ENCODE results near the gene DDX19B.
"Not testable (repeated sequence)": the region's sequence is repeated elsewhere in the genome, so short reads cannot be mapped to it uniquely, and the experiment has no call there.

Gene DDX19B

GRCh38 chr16:70364399-70364798 lies 65.4 kb downstream of the DDX19B start:
- H3K36me3 Mint-ChIP-seq (ENCODE audit: low read depth): peaks cover 51% of the 10 kb centered on the region
- no peak for DNase-seq
- no peak overlapping the region for H3K27ac Mint-ChIP-seq
- H3K4me1 Mint-ChIP-seq: no peaks in the 10 kb centered on the region
- TF ChIP-seq CTCF (IDR thresholded peaks at IDR 0.05): no peak
- H3K4me3 Mint-ChIP-seq: no peak overlapping the region
- H3K27me3 Mint-ChIP-seq (ENCODE audit: low read depth, poor library complexity): no peaks in the 10 kb centered on the region
- H3K9me3 Mint-ChIP-seq: no peaks in the 10 kb centered on the region

- peak; percentile 32 for DNase-seq
- peak; percentile 47 for TF ChIP-seq CTCF (IDR thresholded peaks at IDR 0.05)
- peaks cover 73% of the 10 kb centered on the region for H3K36me3 Mint-ChIP-seq (ENCODE audit: low read depth)
These were observed 71.2 kb downstream of the DDX19B start for GRCh38 chr16:70370145-70370544.

GRCh38 chr16:70370924-70371323 lies 71.9 kb downstream of the DDX19B start:
- DNase-seq: no peak
- peaks cover 71% of the 10 kb centered on the region for H3K36me3 Mint-ChIP-seq (ENCODE audit: low read depth)
- H3K27me3 Mint-ChIP-seq (ENCODE audit: low read depth, poor library complexity): no peaks in the 10 kb centered on the region
- H3K9me3 Mint-ChIP-seq: no peaks in the 10 kb centered on the region
- H3K27ac Mint-ChIP-seq: peak overlapping the region; percentile 66
- TF ChIP-seq CTCF (IDR thresholded peaks at IDR 0.05): no peak
- no peak overlapping the region for H3K4me3 Mint-ChIP-seq
- H3K4me1 Mint-ChIP-seq: no peaks in the 10 kb centered on the region

More at GRCh38 chr16:70370145-70370544, 71.2 kb downstream of the DDX19B start:
- H3K27me3 Mint-ChIP-seq (ENCODE audit: low read depth, poor library complexity); H3K27ac Mint-ChIP-seq; H3K4me1 Mint-ChIP-seq; H3K9me3 Mint-ChIP-seq; H3K4me3 Mint-ChIP-seq: not testable (repeated sequence)

GRCh38 chr16:70372921-70373728 lies 74.1 kb downstream of the DDX19B start:
- Mint-ChIP-seq H3K36me3 (ENCODE audit: low read depth) (peaks cover 66% of the 10 kb centered on the region), H3K4me1 (peaks cover 5% of the 10 kb centered on the region), H3K27me3 (ENCODE audit: low read depth, poor library complexity) (no peaks in the 10 kb centered on the region), H3K4me3 (no peak overlapping the region), H3K27ac (peak overlapping the region; percentile 64), H3K9me3 (no peaks in the 10 kb centered on the region)
- no peak for TF ChIP-seq CTCF (IDR thresholded peaks at IDR 0.05)
- DNase-seq: no peak

- Mint-ChIP-seq H3K4me3 (no peak overlapping the region), H3K36me3 (ENCODE audit: low read depth) (peaks cover 59% of the 10 kb centered on the region), H3K4me1 (peaks cover 7% of the 10 kb centered on the region), H3K9me3 (no peaks in the 10 kb centered on the region), H3K27ac (no peak overlapping the region), H3K27me3 (ENCODE audit: low read depth, poor library complexity) (no peaks in the 10 kb centered on the region)
- no peak for DNase-seq
- no peak for TF ChIP-seq CTCF (IDR thresholded peaks at IDR 0.05)
These were observed 75.2 kb downstream of the DDX19B start for GRCh38 chr16:70374213-70374612.

All from nephron progenitor cell (in vitro differentiated cells).